Trophoblast cell (in vitro differentiated cells and primary cell): ENCODE measurements around the gene MMP15.

Experiments used
- DNase-seq, 2 donors: peaks; one replicate each; pipeline ENCODE4 v3.0.0-alpha.2; 2016
- H2AFZ ChIP-seq: 2 replicates; pipeline ENCODE4 v1.6.1; 2013; ENCODE audit warnings: low read length, moderate library complexity, mild to moderate bottlenecking; ENCODE audit not compliant: insufficient read depth, poor library complexity
- H2AK5ac ChIP-seq: 2 replicates; pipeline ENCODE4 v1.6.1; 2013; ENCODE audit warnings: mild to moderate bottlenecking, low read length
- H2BK120ac ChIP-seq: 2 replicates; pipeline ENCODE4 v1.6.1; 2013; ENCODE audit warnings: low read length, mild to moderate bottlenecking, moderate library complexity; ENCODE audit not compliant: insufficient read depth, poor library complexity
- H2BK12ac ChIP-seq: 2 replicates; pipeline ENCODE4 v1.6.1; 2013; ENCODE audit warnings: mild to moderate bottlenecking, low read length, moderate library complexity
- H2BK5ac ChIP-seq: 2 replicates; pipeline ENCODE4 v1.6.1; 2013; ENCODE audit warnings: low read length, low read depth, moderate library complexity, mild to moderate bottlenecking; ENCODE audit not compliant: poor library complexity
- H3K14ac ChIP-seq: 2 replicates; pipeline ENCODE4 v1.6.1; 2013; ENCODE audit warnings: mild to moderate bottlenecking, low read length
- H3K18ac ChIP-seq: 2 replicates; pipeline ENCODE4 v1.6.1; 2013; ENCODE audit warnings: mild to moderate bottlenecking, low read length
- H3K23ac ChIP-seq: 2 replicates; pipeline ENCODE4 v1.6.1; 2013; ENCODE audit warnings: low read length
- H3K27ac ChIP-seq: 2 replicates; pipeline ENCODE4 v1.5.1; 2013; ENCODE audit warnings: low read depth, mild to moderate bottlenecking, inconsistent platforms, low read length, moderate library complexity
- H3K27me3 ChIP-seq: 2 replicates; pipeline ENCODE4 v1.6.1; 2013; ENCODE audit warnings: inconsistent platforms, mild to moderate bottlenecking, low read length, moderate library complexity; ENCODE audit not compliant: insufficient read depth
- H3K36me3 ChIP-seq, 2 experiments: 1 replicate in 1 of 2; 2 replicates in 1 of 2; pipeline ENCODE4 v1.6.1; 2013; ENCODE audit warnings: low read length in 2 of 2, mild to moderate bottlenecking in 2 of 2, moderate library complexity in 1 of 2; ENCODE audit not compliant: insufficient read depth in 2 of 2, control insufficient read depth in 1 of 2
- H3K4ac ChIP-seq: 2 replicates; pipeline ENCODE4 v1.6.1; 2013; ENCODE audit warnings: low read depth, mild to moderate bottlenecking, low read length, moderate library complexity
- H3K4me1 ChIP-seq, 2 experiments: 1 replicate in 1 of 2; 2 replicates in 1 of 2; pipeline ENCODE4 v1.6.1; 2013; ENCODE audit warnings: low read length in 2 of 2, mild to moderate bottlenecking in 2 of 2, moderate library complexity in 1 of 2; ENCODE audit not compliant: insufficient read depth in 2 of 2, control insufficient read depth in 1 of 2
- H3K4me2 ChIP-seq: 2 replicates; pipeline ENCODE4 v1.6.1; 2013; ENCODE audit warnings: inconsistent platforms, mild to moderate bottlenecking, low read length, moderate library complexity
- H3K4me3 ChIP-seq: 2 replicates; pipeline ENCODE4 v1.5.1; 2013; ENCODE audit warnings: mild to moderate bottlenecking, low read depth, low read length, inconsistent platforms
- H3K79me1 ChIP-seq: one replicate; pipeline ENCODE4 v1.6.1; 2013; ENCODE audit warnings: low read length
- H3K79me2 ChIP-seq: 2 replicates; pipeline ENCODE4 v1.6.1; 2013; ENCODE audit warnings: low read length, mild to moderate bottlenecking; ENCODE audit not compliant: control insufficient read depth, insufficient read depth, poor library complexity
- H3K9ac ChIP-seq: 2 replicates; pipeline ENCODE4 v1.6.1; 2013; ENCODE audit warnings: mild to moderate bottlenecking, low read length
- H3K9me3 ChIP-seq: 2 replicates; pipeline ENCODE4 v1.6.1; 2013; ENCODE audit warnings: low read depth, mild to moderate bottlenecking, control low read depth, inconsistent platforms, low read length; ENCODE audit not compliant: insufficient read depth
- H4K12ac ChIP-seq: 2 replicates; pipeline ENCODE4 v1.6.1; 2013; ENCODE audit warnings: low read depth, mild to moderate bottlenecking, low read length, moderate library complexity
- H4K8ac ChIP-seq: 2 replicates; pipeline ENCODE4 v1.6.1; 2013; ENCODE audit warnings: low read depth, mild to moderate bottlenecking, low read length, moderate library complexity
- H4K91ac ChIP-seq: one replicate; pipeline ENCODE4 v1.6.1; 2013; ENCODE audit warnings: low read depth, mild to moderate bottlenecking, low read length, moderate library complexity
- WGBS: extraction: QIAGEN DNeasy Blood & Tissue Kit; methylation state at CpG from one replicate; pipeline ENCODE4 v1.1.7; 2013; ENCODE audit warnings: missing lambda C conversion rate; ENCODE audit not compliant: insufficient read length, insufficient coverage; ENCODE audit errors: extremely low coverage; 5-methylcytosine and 5-hydroxymethylcytosine counted together

MMP15 gene

GRCh38 chr16:58048494-58049231, 23.1 kb downstream of the MMP15 start:
- Histone ChIP-seq H4K91ac (no peak overlapping the region), H4K12ac (no peak overlapping the region), H2BK5ac (no peak overlapping the region), H3K23ac (no peak overlapping the region), H3K36me3 (peaks cover 2 to 13% of the 10 kb centered on the region in 2 experiments), H2AK5ac (no peak overlapping the region), H3K4me3 (no peak overlapping the region), H3K4me2 (no peak overlapping the region), H3K4me1 (peaks cover 11 to 12% of the 10 kb centered on the region in 2 experiments), H3K79me2 (no peaks in the 10 kb centered on the region), H3K14ac (no peak overlapping the region), H4K8ac (no peak overlapping the region), H3K18ac (no peak overlapping the region), H2BK12ac (peak overlapping the region; percentile 8), H3K4ac (no peak overlapping the region), H3K79me1 (peaks cover 3% of the 10 kb centered on the region), H2BK120ac (no peak overlapping the region), H3K27ac (no peak overlapping the region), H2AFZ (no peak overlapping the region), H3K9me3 (no peaks in the 10 kb centered on the region), H3K9ac (no peak overlapping the region), H3K27me3 (no peaks in the 10 kb centered on the region)
- no peak for DNase-seq
- WGBS: no CpG with 5 or more reads among the region's 13 CpGs

DNA sequence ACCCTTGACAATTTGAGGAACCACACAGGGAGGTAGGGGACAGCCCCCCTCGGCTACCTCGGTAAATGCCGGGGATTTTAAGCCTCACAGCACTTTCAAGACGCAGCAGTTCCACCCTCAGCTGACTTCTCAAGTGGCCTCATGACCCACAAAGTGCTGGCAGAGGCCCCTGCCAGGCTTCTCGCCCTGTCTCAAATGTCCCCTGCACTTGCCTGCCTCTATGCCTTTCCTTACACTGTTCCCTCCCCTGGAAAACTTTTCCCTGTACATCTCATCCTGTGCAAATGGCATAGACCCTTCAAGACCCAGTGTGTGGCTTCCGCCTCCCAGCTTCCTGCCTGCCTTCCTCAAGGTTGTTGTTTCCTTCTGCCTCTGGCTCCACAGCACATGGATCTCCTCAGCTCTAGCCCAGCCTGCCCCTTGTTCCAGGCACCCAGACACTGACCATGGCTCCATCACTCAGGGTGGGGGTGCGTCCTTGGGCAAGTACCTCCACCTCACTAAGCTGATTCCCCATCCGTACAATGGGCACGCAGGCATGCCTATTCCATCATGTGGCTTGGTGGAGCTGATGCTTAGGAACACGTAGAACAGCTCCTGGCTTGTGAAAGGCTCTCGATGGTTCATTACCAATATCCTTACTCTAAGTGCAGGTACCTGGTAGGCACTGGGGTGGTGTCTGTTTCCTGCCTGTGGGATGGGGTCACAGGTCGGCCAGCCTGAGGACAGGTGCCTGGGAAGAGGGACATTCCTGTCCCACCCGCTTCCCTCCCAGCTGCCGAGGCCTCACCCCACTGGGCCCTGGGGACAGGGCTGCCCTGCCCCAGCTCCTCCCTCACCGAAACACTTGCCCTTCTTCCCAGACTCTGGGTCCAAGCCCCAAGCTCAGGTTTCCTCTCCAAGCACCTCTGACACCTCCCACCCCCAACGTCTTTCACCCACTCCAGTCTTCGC, 24.0 kb downstream of the MMP15 start:
- WGBS: no CpG with 5 or more reads among the region's 17 CpGs
- no peak overlapping the region for H2AK5ac ChIP-seq

DNA sequence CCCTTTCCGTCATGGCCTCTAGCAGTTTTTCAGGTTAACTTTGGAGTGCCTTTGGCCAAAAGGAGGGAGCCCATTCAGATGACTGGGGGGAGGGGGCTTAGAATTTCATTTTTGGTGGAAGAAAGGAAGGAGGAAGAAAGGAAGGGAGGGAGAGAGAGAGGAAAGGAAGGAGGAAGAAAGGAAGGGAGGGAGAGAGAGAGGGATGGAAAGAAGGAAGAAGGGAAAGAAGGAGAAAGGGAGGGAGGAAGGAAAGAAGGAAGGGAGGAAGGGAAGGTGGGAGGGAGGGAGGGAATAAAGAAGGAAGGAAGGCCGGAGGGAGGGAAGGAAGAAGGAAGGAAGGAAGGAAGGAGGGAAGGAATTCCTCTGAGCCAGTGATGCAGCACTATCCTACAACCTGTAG, 25.7 kb downstream of the MMP15 start:
- Histone ChIP-seq H2AFZ (no peak overlapping the region), H3K79me1 (peaks cover 3% of the 10 kb centered on the region), H3K18ac (no peak overlapping the region), H3K4ac (no peak overlapping the region), H4K8ac (no peak overlapping the region), H3K9ac (no peak overlapping the region), H3K4me2 (no peak overlapping the region), H4K91ac (no peak overlapping the region), H3K23ac (no peak overlapping the region), H2BK12ac (no peak overlapping the region), H3K14ac (no peak overlapping the region), H2BK120ac (no peak overlapping the region), H3K27ac (no peak overlapping the region), H3K9me3 (no peaks in the 10 kb centered on the region), H2BK5ac (no peak overlapping the region), H3K4me1 (peaks cover 14 to 15% of the 10 kb centered on the region in 2 experiments), H3K27me3 (no peaks in the 10 kb centered on the region), H2AK5ac (no peak overlapping the region), H3K36me3 (no peaks in the 10 kb centered on the region), H3K79me2 (no peaks in the 10 kb centered on the region), H4K12ac (no peak overlapping the region), H3K4me3 (no peak overlapping the region)
- DNase-seq: no peak
- no CpG with 5 or more reads among the region's 2 CpGs for WGBS

More for the DNA sequence above, 24.0 kb downstream of the MMP15 start:
- Histone ChIP-seq H3K4me1 (peaks cover 11 to 12% of the 10 kb centered on the region in 2 experiments), H3K79me2 (no peaks in the 10 kb centered on the region), H2BK120ac (no peak overlapping the region), H4K8ac (no peak overlapping the region), H3K79me1 (peaks cover 3% of the 10 kb centered on the region), H3K23ac (no peak overlapping the region), H3K27ac (no peak overlapping the region), H2AFZ (no peak overlapping the region), H3K4me2 (no peak overlapping the region), H3K4me3 (no peak overlapping the region), H3K4ac (no peak overlapping the region), H4K12ac (no peak overlapping the region), H3K36me3 (peaks cover 2 to 5% of the 10 kb centered on the region in 2 experiments), H3K9ac (no peak overlapping the region), H3K9me3 (no peaks in the 10 kb centered on the region), H2BK5ac (no peak overlapping the region), H3K14ac (no peak overlapping the region), H3K18ac (no peak overlapping the region), H2BK12ac (peak overlapping the region; percentile 8), H4K91ac (no peak overlapping the region), H3K27me3 (no peaks in the 10 kb centered on the region)
- DNase-seq: no peak

DNA sequence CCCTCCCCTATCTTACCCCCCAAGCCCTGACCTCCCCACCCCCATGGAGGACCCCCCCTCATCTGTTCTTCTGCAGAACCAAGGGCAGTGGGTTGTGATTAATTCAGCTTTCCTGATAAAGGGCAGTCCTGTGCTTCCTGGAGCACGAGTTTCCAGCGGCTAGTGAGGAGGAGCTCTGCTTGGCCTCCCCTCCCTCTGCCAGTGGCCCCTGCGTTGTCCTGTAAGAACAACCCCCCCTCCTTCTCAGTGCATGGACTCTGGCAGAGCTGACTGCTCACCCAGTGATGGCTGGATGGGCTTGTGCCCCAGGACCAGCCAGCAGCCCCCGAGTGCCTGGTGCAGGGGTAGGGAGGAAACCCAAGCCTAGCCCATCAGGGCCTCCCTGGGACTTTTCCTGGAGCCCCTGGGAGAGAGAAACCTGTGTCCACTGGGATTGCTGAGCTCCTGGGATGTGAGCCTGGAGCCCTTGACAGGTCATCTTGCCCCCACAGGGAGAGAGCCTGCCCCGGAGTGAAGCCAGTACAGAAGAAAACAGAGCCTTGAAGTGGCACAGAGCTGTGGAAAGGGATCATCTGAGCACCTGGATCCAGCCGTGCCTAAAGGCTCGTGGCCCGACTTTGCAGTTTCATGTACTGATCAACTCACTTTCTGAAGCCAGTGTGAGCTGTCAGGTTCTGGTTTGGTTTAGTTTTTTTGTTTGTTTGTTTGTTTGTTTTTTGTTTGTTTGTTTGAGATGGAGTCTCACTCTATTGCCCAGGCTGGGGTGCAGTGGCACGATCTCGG, 26.5 kb downstream of the MMP15 start:
- no peak overlapping the region for H4K8ac ChIP-seq
- WGBS: no CpG with 5 or more reads among the region's 10 CpGs

More for the DNA sequence above, 26.5 kb downstream of the MMP15 start:
- H4K91ac ChIP-seq: no peak overlapping the region
- no peak overlapping the region for H2AFZ ChIP-seq
- no peaks in the 10 kb centered on the region for H3K9me3 ChIP-seq
- no peak overlapping the region for H3K14ac ChIP-seq
- H2BK5ac ChIP-seq: no peak overlapping the region
- H3K4me3 ChIP-seq: no peak overlapping the region
- no peaks in the 10 kb centered on the region for H3K27me3 ChIP-seq
- peaks cover 13 to 14% of the 10 kb centered on the region in 2 experiments for H3K4me1 ChIP-seq
- H2AK5ac ChIP-seq: no peak overlapping the region
- H3K18ac ChIP-seq: no peak overlapping the region
- H3K27ac ChIP-seq: no peak overlapping the region
- no peak overlapping the region for H3K9ac ChIP-seq
- DNase-seq: no peak
- H2BK12ac ChIP-seq: no peak overlapping the region
- H3K79me2 ChIP-seq: no peaks in the 10 kb centered on the region
- H3K36me3 ChIP-seq: no peaks in the 10 kb centered on the region
- no peak overlapping the region for H2BK120ac ChIP-seq
- peaks cover 3% of the 10 kb centered on the region for H3K79me1 ChIP-seq
- H4K12ac ChIP-seq: no peak overlapping the region
- H3K23ac ChIP-seq: no peak overlapping the region
- no peak overlapping the region for H3K4ac ChIP-seq
- no peak overlapping the region for H3K4me2 ChIP-seq
